OCI-LY3 (cell line): ENCODE data around the gene TTC7B.

Experiments used
- EZH2phosphoT487 ChIP-seq: fragments of 200-600 bp; shearing (Covaris generic); IDR thresholded peaks from 2 replicates; pipeline ENCODE4 v1.6.1; 2018; ENCODE audit warnings: antibody characterized with exemption, mixed run types, low read depth
- TF ChIP-seq, protein P1 (sequence below): fragments of 200-600, 300-600 bp; sonication (generic); IDR thresholded peaks from 2 replicates; pipeline ENCODE4 v1.5.1; 2014; ENCODE audit warnings: antibody characterized with exemption, low read length, low read depth

DNA sequence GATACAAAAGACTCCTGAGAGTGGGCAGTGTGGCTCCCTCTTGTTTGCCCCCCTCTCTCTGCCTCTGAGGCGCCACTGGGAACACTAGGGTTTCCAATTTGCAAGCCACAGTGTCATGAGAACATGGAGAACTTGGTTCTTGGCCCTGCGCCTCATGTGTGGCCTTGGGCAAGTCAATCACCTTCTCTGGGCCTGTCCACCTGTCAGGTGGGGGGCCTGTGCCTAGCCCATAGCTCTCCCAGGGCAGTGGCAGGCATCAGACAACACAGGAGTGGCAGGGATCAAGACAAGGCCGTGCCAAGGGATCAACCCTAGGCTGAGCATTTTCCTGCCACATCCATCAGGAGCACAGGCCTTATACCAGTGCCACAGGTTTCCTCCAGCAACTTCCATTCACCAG lies 234.1 kb downstream of the TTC7B start:
- TF ChIP-seq, protein P1, sequence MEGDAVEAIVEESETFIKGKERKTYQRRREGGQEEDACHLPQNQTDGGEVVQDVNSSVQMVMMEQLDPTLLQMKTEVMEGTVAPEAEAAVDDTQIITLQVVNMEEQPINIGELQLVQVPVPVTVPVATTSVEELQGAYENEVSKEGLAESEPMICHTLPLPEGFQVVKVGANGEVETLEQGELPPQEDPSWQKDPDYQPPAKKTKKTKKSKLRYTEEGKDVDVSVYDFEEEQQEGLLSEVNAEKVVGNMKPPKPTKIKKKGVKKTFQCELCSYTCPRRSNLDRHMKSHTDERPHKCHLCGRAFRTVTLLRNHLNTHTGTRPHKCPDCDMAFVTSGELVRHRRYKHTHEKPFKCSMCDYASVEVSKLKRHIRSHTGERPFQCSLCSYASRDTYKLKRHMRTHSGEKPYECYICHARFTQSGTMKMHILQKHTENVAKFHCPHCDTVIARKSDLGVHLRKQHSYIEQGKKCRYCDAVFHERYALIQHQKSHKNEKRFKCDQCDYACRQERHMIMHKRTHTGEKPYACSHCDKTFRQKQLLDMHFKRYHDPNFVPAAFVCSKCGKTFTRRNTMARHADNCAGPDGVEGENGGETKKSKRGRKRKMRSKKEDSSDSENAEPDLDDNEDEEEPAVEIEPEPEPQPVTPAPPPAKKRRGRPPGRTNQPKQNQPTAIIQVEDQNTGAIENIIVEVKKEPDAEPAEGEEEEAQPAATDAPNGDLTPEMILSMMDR, result no peak
- no peak for TF ChIP-seq EZH2phosphoT487
